Thoracic aorta (tissue), 2 donors: ENCODE measurements around the gene SLC5A1. TPM values are rescaled to one million over a fixed set of nuclear protein-coding genes. Genes with fewer than 3 reads are reported as not detected.
"Not testable (repeated sequence)": the region's sequence is repeated elsewhere in the genome, so short reads cannot be mapped to it uniquely, and the experiment has no call there.

Experiments used
- ATAC-seq: fragments of 150-250 bp; one replicate; pipeline ENCODE4 v1.8.0; 2017; ENCODE audit warnings: low read depth; ENCODE audit not compliant: insufficient number of reproducible peaks, low FRiP score
- DNase-seq: peaks from one replicate; pipeline ENCODE4 v3.0.0-alpha.2; 2020; ENCODE audit warnings: low spot score
- H3K27ac ChIP-seq, 2 donors: fragments of 200-600 bp; sonication (generic); 1 replicate in 1 of 2; 2 replicates in 1 of 2; pipeline ENCODE4 v1.5.1; 2016; ENCODE audit warnings: mild to moderate bottlenecking in 2 of 2, moderate library complexity in 2 of 2
- H3K27me3 ChIP-seq: fragments of 200-600 bp; sonication (generic); replicated peaks from 2 replicates; pipeline ENCODE4 v1.6.0; 2016; ENCODE audit warnings: mild to moderate bottlenecking; ENCODE audit not compliant: insufficient read depth
- H3K36me3 ChIP-seq: fragments of 200-600 bp; sonication (generic); one replicate; pipeline ENCODE4 v1.5.1; 2016
- H3K4me1 ChIP-seq, 2 donors: fragments of 200-600 bp; sonication (generic); 1 replicate in 1 of 2; 2 replicates in 1 of 2; pipeline versions ENCODE4 v1.5.1 to v1.6.0; 2016; ENCODE audit warnings: low read depth in 2 of 2, mild to moderate bottlenecking in 1 of 2; ENCODE audit not compliant: control insufficient read depth in 1 of 2
- H3K4me3 ChIP-seq: fragments of 200-600 bp; sonication (generic); 2 replicates; pipeline ENCODE4 v1.5.1; 2016; ENCODE audit warnings: mild to moderate bottlenecking
- H3K9me3 ChIP-seq: fragments of 200-600 bp; sonication (generic); 2 replicates; pipeline ENCODE4 v1.5.1; 2016
- CTCF ChIP-seq: fragments of 200-600 bp; sonication (generic); IDR thresholded peaks from one replicate; pipeline ENCODE4 v1.5.1; 2019; ENCODE audit warnings: antibody characterized with exemption
- total RNA-seq, 2 donors: library from RNA; depleted of rRNA; stranded (reverse); fragments of >200 nt; gene quantifications; one replicate each; pipeline versions ENCODE4 v1.1.0 to v1.2.3, GENCODE V29; 2016

SLC5A1 gene
- total RNA-seq, 2 donors from 2014 or later: not detected

GRCh38 chr22:32142600-32142999, 99.5 kb downstream of the SLC5A1 start:
- TF ChIP-seq CTCF: no peak
- Histone ChIP-seq H3K4me1 (no peaks in the 10 kb centered on the region), H3K36me3 (no peaks in the 10 kb centered on the region), H3K27ac (no peak overlapping the region), H3K4me3 (no peak overlapping the region), H3K9me3 (no peaks in the 10 kb centered on the region), H3K27me3 (no peaks in the 10 kb centered on the region)
- no peak for DNase-seq
- ATAC-seq: no peak

DNA sequence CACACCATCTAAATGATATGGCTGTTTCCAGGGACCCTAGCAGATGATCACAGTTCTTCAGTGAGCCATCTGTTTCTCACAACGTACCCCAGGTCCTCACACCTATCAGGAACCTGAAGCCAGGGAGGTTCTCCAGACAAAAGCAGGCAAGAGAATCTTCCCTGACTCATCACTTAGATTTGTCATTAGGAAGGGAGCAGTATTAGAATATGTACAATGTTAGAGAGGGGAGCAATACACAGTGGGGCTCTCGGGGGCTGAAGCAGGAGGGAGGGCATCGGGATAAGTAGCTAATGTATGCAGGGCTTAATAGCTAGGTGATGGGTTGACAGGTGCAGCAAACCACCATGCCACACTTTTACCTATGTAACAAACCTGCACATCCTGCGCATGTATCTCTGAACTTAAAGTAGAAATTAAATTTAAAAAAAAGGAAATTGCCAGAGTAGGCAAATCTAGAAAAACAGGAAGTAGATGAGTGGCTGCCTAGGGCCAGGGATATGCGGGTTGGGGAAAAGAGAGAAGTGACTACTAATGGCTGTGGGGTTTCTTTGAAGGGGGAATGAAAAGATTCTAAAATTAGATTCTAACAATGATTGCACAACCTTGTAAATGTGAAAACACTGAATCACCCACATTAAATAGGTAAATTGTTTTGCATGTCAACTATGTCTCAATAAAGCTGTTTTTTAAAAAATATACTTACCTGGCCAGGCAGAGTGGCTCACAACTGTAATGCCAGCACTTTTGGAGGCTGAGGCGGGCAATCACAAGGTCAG, 101.6 kb downstream of the SLC5A1 start:
- ATAC-seq (no peak), DNase-seq (no peak)
- H3K4me1 ChIP-seq: no peaks in the 10 kb centered on the region

DNA sequence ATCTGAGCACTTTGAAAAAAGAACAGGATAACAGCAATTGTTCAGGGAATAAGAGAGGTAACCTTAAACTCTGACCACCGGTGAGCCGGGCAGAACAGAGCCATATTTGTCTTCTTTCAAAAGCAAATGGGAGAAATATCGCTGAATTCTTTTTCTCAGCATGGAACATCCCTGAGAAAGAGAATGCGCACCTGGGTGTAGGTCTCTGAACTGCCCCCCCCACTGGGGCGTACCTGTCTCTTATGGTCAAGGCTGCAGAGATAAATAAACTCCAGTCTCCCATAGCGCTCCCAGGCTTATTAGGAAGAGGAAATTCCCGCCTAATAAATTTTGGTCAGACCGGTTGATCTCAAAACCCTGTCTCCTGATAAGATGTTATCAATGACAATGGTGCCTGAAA, 104.1 kb downstream of the SLC5A1 start:
- not testable (repeated sequence) for DNase-seq, H3K9me3 ChIP-seq, H3K27ac ChIP-seq, ATAC-seq, H3K4me1 ChIP-seq, H3K36me3 ChIP-seq, H3K4me3 ChIP-seq, H3K27me3 ChIP-seq

More for the DNA sequence above, 101.6 kb downstream of the SLC5A1 start:
- Histone ChIP-seq H3K27me3 (no peaks in the 10 kb centered on the region), H3K27ac (no peak overlapping the region), H3K4me3 (no peak overlapping the region), H3K9me3 (no peaks in the 10 kb centered on the region), H3K36me3 (no peaks in the 10 kb centered on the region)
- no peak for TF ChIP-seq CTCF

DNA sequence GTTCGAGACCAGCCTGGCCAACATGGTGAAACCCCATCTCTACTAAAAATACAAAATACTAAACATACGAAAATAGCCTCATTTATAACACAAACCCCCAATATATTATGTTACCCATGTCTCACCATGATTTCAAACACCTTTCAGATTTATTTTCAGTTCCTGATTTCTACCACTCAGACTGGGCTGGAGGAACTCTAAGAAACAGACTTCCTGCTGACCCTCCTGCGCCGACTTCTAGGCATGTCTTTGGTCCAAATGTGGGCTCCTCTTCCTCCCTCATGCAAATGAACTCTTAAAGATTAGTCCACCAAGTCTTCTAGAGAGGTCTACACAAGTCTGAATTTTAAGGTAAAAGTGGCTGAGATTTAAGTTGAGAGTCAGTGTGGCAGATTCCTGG, 105.3 kb downstream of the SLC5A1 start:
- not testable (repeated sequence) for ATAC-seq, H3K4me1 ChIP-seq, H3K27me3 ChIP-seq, H3K36me3 ChIP-seq, H3K27ac ChIP-seq, H3K9me3 ChIP-seq, H3K4me3 ChIP-seq, DNase-seq

DNA sequence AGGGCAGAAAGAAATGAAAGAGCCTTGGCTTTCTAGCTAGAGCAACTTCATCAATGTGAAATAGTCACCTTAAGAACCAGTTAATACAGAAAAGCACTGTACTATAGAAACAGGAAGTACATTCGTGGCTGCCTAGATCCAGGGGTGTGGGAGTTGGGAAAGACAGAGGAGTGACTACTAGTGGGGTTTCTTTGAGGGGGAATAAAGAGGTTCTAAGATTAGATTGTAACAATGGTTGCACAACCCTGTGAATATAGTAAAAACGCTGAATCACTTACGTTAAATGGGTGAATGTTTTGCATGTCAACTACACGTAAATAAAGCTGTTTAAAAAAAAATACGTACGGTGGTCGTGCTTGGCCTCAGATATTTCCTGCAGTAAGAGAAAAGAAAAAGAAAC, 107.6 kb downstream of the SLC5A1 start:
- not testable (repeated sequence) for ATAC-seq, H3K4me1 ChIP-seq, DNase-seq, H3K4me3 ChIP-seq, H3K27me3 ChIP-seq, H3K36me3 ChIP-seq, H3K9me3 ChIP-seq, H3K27ac ChIP-seq

DNA sequence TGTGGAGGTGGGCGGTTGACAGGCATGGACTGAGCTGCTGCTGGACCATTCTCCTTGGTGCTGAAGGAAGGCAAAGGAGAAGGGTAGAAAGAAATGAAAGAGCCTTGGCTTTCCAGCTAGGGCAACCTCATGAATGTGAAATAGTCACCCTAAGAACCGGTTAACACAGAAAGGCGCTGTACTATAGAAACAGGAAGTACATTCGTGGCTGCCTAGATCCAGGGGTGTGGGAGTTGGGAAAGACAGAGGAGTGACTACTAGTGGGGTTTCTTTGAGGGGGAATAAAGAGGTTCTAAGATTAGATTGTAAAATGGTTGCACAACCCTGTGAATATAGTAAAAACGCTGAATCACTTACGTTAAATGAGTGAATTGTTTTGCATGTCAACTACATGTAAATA, 108.6 kb downstream of the SLC5A1 start:
- not testable (repeated sequence) for DNase-seq, H3K27ac ChIP-seq, H3K27me3 ChIP-seq, H3K4me3 ChIP-seq, H3K4me1 ChIP-seq, ATAC-seq, H3K9me3 ChIP-seq, H3K36me3 ChIP-seq

GRCh38 chr22:32154727-32155126, 111.7 kb downstream of the SLC5A1 start:
- not testable (repeated sequence) for H3K27ac ChIP-seq

GRCh38 chr22:32157632-32158031, 114.6 kb downstream of the SLC5A1 start:
- not testable (repeated sequence) for H3K27ac ChIP-seq, ATAC-seq, H3K36me3 ChIP-seq, H3K27me3 ChIP-seq, H3K4me1 ChIP-seq, DNase-seq, H3K9me3 ChIP-seq, H3K4me3 ChIP-seq

More at GRCh38 chr22:32154727-32155126, 111.7 kb downstream of the SLC5A1 start:
- not testable (repeated sequence) for H3K36me3 ChIP-seq, DNase-seq, H3K4me1 ChIP-seq, H3K27me3 ChIP-seq, H3K9me3 ChIP-seq, ATAC-seq, H3K4me3 ChIP-seq
